C4-2B (cell line): Measurements from ENCODE around the gene WWOX.

Experiments
- CTCF ChIP-seq: fragments of 450-650 bp; conservative IDR thresholded peaks from 2 replicates; pipeline ENCODE4 v1.5.1; 2017; ENCODE audit warnings: mild to moderate bottlenecking
- ZFX ChIP-seq: fragments of 450-650 bp; IDR thresholded peaks from 2 replicates; pipeline ENCODE4 v1.6.1; 2017

GRCh38 chr16:79215289-79215688 is 1115.8 kb downstream of the WWOX start:
- TF ChIP-seq CTCF, result no peak
- TF ChIP-seq ZFX, result no peak
